ENCODE measurements around the gene INO80B.
A peak's percentile ranks its signal among the peaks of the same experiment; 100 is the strongest.

INO80B gene

GRCh38 chr2:74454654-74455511 is at the start of gene INO80B:
Gene INO80B (plus strand): TSS chr2:74455087. CDS start chr2:74455117, 30 bp downstream.
- H3K4me1 ChIP-seq (ENCODE audit: insufficient read depth, low read length) = peaks cover 33% of the 10 kb centered on the region
- no peaks in the 10 kb centered on the region for H3K27me3 ChIP-seq (ENCODE audit: insufficient read depth, low read length)
- peak within 1 kb of the TSS; percentile 52 for H3K4me3 ChIP-seq (ENCODE audit: low read length)
- no peaks in the 10 kb centered on the region for H3K9me3 ChIP-seq (ENCODE audit: low read length)
- H2AFZ ChIP-seq (ENCODE audit: low read depth, low read length) = peak within 1 kb of the TSS; percentile 85
- H3K36me3 ChIP-seq (ENCODE audit: insufficient read depth, low read length) = peaks cover 4% of the 10 kb centered on the region

- Histone ChIP-seq H3K36me3 (ENCODE audit: insufficient read depth, low read length) (no peaks in the 10 kb centered on the region), H3K27me3 (ENCODE audit: insufficient read depth, low read length) (peaks cover 2% of the 10 kb centered on the region), H3K4me1 (ENCODE audit: insufficient read depth, low read length) (no peaks in the 10 kb centered on the region), H2AFZ (ENCODE audit: low read depth, low read length) (no peak overlapping the region), H3K9me3 (ENCODE audit: low read length) (no peaks in the 10 kb centered on the region), H3K4me3 (ENCODE audit: low read length) (no peak overlapping the region)
Measured at GRCh38 chr2:74406035-74406434, 48.9 kb upstream of the INO80B start.

- no peak overlapping the region for H3K4me3 ChIP-seq (ENCODE audit: low read length)
- H3K36me3 ChIP-seq (ENCODE audit: insufficient read depth, low read length) = no peaks in the 10 kb centered on the region
- H3K27me3 ChIP-seq (ENCODE audit: insufficient read depth, low read length) = peaks cover 5% of the 10 kb centered on the region
- H2AFZ ChIP-seq (ENCODE audit: low read depth, low read length) = no peak overlapping the region
- H3K9me3 ChIP-seq (ENCODE audit: low read length) = no peaks in the 10 kb centered on the region
- H3K4me1 ChIP-seq (ENCODE audit: insufficient read depth, low read length) = no peaks in the 10 kb centered on the region
Measured at GRCh38 chr2:74407682-74408081, 47.2 kb upstream of the INO80B start.

GRCh38 chr2:74413001-74413698 is 41.7 kb upstream of the INO80B start:
- Histone ChIP-seq H3K4me1 (ENCODE audit: insufficient read depth, low read length) (no peaks in the 10 kb centered on the region), H3K27me3 (ENCODE audit: insufficient read depth, low read length) (peaks cover 3% of the 10 kb centered on the region), H3K9me3 (ENCODE audit: low read length) (peaks cover 2% of the 10 kb centered on the region), H2AFZ (ENCODE audit: low read depth, low read length) (no peak overlapping the region), H3K4me3 (ENCODE audit: low read length) (no peak overlapping the region), H3K36me3 (ENCODE audit: insufficient read depth, low read length) (no peaks in the 10 kb centered on the region)

GRCh38 chr2:74414441-74414840 is 40.4 kb upstream of the INO80B start:
- Histone ChIP-seq H2AFZ (ENCODE audit: low read depth, low read length) (no peak overlapping the region), H3K27me3 (ENCODE audit: insufficient read depth, low read length) (peaks cover 3% of the 10 kb centered on the region), H3K4me1 (ENCODE audit: insufficient read depth, low read length) (no peaks in the 10 kb centered on the region), H3K4me3 (ENCODE audit: low read length) (no peak overlapping the region), H3K9me3 (ENCODE audit: low read length) (peaks cover 2% of the 10 kb centered on the region), H3K36me3 (ENCODE audit: insufficient read depth, low read length) (no peaks in the 10 kb centered on the region)

GRCh38 chr2:74414881-74415761 is 39.8 kb upstream of the INO80B start:
- Histone ChIP-seq H3K36me3 (ENCODE audit: insufficient read depth, low read length) (no peaks in the 10 kb centered on the region), H3K27me3 (ENCODE audit: insufficient read depth, low read length) (peaks cover 3% of the 10 kb centered on the region), H3K4me1 (ENCODE audit: insufficient read depth, low read length) (no peaks in the 10 kb centered on the region), H3K4me3 (ENCODE audit: low read length) (no peak overlapping the region), H3K9me3 (ENCODE audit: low read length) (peaks cover 2% of the 10 kb centered on the region), H2AFZ (ENCODE audit: low read depth, low read length) (no peak overlapping the region)

- H2AFZ ChIP-seq (ENCODE audit: low read depth, low read length) = no peak overlapping the region
- peaks cover 2% of the 10 kb centered on the region for H3K9me3 ChIP-seq (ENCODE audit: low read length)
- no peaks in the 10 kb centered on the region for H3K36me3 ChIP-seq (ENCODE audit: insufficient read depth, low read length)
- peaks cover 3% of the 10 kb centered on the region for H3K27me3 ChIP-seq (ENCODE audit: insufficient read depth, low read length)
- H3K4me1 ChIP-seq (ENCODE audit: insufficient read depth, low read length) = no peaks in the 10 kb centered on the region
- no peak overlapping the region for H3K4me3 ChIP-seq (ENCODE audit: low read length)
Measured at GRCh38 chr2:74415762-74416395, 39.0 kb upstream of the INO80B start.

- H3K9me3 ChIP-seq (ENCODE audit: low read length) = peaks cover 2% of the 10 kb centered on the region
- H2AFZ ChIP-seq (ENCODE audit: low read depth, low read length) = no peak overlapping the region
- H3K4me3 ChIP-seq (ENCODE audit: low read length) = no peak overlapping the region
- no peaks in the 10 kb centered on the region for H3K4me1 ChIP-seq (ENCODE audit: insufficient read depth, low read length)
- no peaks in the 10 kb centered on the region for H3K36me3 ChIP-seq (ENCODE audit: insufficient read depth, low read length)
- no peaks in the 10 kb centered on the region for H3K27me3 ChIP-seq (ENCODE audit: insufficient read depth, low read length)
Measured at GRCh38 chr2:74416778-74417177, 38.1 kb upstream of the INO80B start.

- Histone ChIP-seq H2AFZ (ENCODE audit: low read depth, low read length) (no peak overlapping the region), H3K27me3 (ENCODE audit: insufficient read depth, low read length) (no peaks in the 10 kb centered on the region), H3K9me3 (ENCODE audit: low read length) (peaks cover 2% of the 10 kb centered on the region), H3K4me1 (ENCODE audit: insufficient read depth, low read length) (peaks cover 2% of the 10 kb centered on the region), H3K36me3 (ENCODE audit: insufficient read depth, low read length) (no peaks in the 10 kb centered on the region), H3K4me3 (ENCODE audit: low read length) (no peak overlapping the region)
Measured at GRCh38 chr2:74417197-74417596, 37.7 kb upstream of the INO80B start.

- H3K9me3 ChIP-seq (ENCODE audit: low read length) = peaks cover 2% of the 10 kb centered on the region
- no peaks in the 10 kb centered on the region for H3K27me3 ChIP-seq (ENCODE audit: insufficient read depth, low read length)
- no peak overlapping the region for H2AFZ ChIP-seq (ENCODE audit: low read depth, low read length)
- H3K4me3 ChIP-seq (ENCODE audit: low read length) = no peak overlapping the region
- H3K36me3 ChIP-seq (ENCODE audit: insufficient read depth, low read length) = no peaks in the 10 kb centered on the region
- H3K4me1 ChIP-seq (ENCODE audit: insufficient read depth, low read length) = peaks cover 4% of the 10 kb centered on the region
Measured at GRCh38 chr2:74417763-74418162, 37.1 kb upstream of the INO80B start.

- H3K4me3 ChIP-seq (ENCODE audit: low read length) = no peak overlapping the region
- no peaks in the 10 kb centered on the region for H3K36me3 ChIP-seq (ENCODE audit: insufficient read depth, low read length)
- peaks cover 2% of the 10 kb centered on the region for H3K9me3 ChIP-seq (ENCODE audit: low read length)
- no peak overlapping the region for H2AFZ ChIP-seq (ENCODE audit: low read depth, low read length)
- H3K4me1 ChIP-seq (ENCODE audit: insufficient read depth, low read length) = peaks cover 4% of the 10 kb centered on the region
- no peaks in the 10 kb centered on the region for H3K27me3 ChIP-seq (ENCODE audit: insufficient read depth, low read length)
Measured at GRCh38 chr2:74418312-74418711, 36.6 kb upstream of the INO80B start.

- peaks cover 2% of the 10 kb centered on the region for H3K9me3 ChIP-seq (ENCODE audit: low read length)
- H2AFZ ChIP-seq (ENCODE audit: low read depth, low read length) = no peak overlapping the region
- H3K36me3 ChIP-seq (ENCODE audit: insufficient read depth, low read length) = peaks cover 3% of the 10 kb centered on the region
- no peaks in the 10 kb centered on the region for H3K27me3 ChIP-seq (ENCODE audit: insufficient read depth, low read length)
- no peak overlapping the region for H3K4me3 ChIP-seq (ENCODE audit: low read length)
- peaks cover 4% of the 10 kb centered on the region for H3K4me1 ChIP-seq (ENCODE audit: insufficient read depth, low read length)
Measured at GRCh38 chr2:74419345-74419744, 35.5 kb upstream of the INO80B start.

Data from neuron (in vitro differentiated cells).